ENCODE results near the gene EMSY.
"Not testable (repeated sequence)": the region's sequence is repeated elsewhere in the genome, so short reads cannot be mapped to it uniquely, and the experiment has no call there.

Gene EMSY

GRCh38 chr11:76568621-76569020 lies 123.8 kb downstream of the EMSY start:
- H3K4me3 ChIP-seq (ENCODE audit: low read depth, low read length): no peak overlapping the region
- no peaks in the 10 kb centered on the region for H3K4me1 ChIP-seq (ENCODE audit: control insufficient read depth, insufficient read depth, low read length)
- H3K27me3 ChIP-seq (ENCODE audit: control insufficient read depth, insufficient read depth, low read length): no peaks in the 10 kb centered on the region
- H3K9me3 ChIP-seq (ENCODE audit: control insufficient read depth, insufficient read depth, low read length): no peaks in the 10 kb centered on the region
- H3K36me3 ChIP-seq (ENCODE audit: control insufficient read depth, insufficient read depth, low read length): no peaks in the 10 kb centered on the region
- H3K9ac ChIP-seq (ENCODE audit: low read depth, low read length): no peak overlapping the region
- H3K27ac ChIP-seq (ENCODE audit: low read depth, low read length): no peak overlapping the region

- H3K9ac ChIP-seq (ENCODE audit: low read depth, low read length): not testable (repeated sequence)
Measured at GRCh38 chr11:76572181-76572875, 127.5 kb downstream of the EMSY start.

GRCh38 chr11:76574406-76574805 lies 129.6 kb downstream of the EMSY start:
- Histone ChIP-seq H3K27ac (ENCODE audit: low read depth, low read length) (no peak overlapping the region), H3K9ac (ENCODE audit: low read depth, low read length) (no peak overlapping the region), H3K4me3 (ENCODE audit: low read depth, low read length) (no peak overlapping the region), H3K9me3 (ENCODE audit: control insufficient read depth, insufficient read depth, low read length) (no peaks in the 10 kb centered on the region), H3K36me3 (ENCODE audit: control insufficient read depth, insufficient read depth, low read length) (no peaks in the 10 kb centered on the region), H3K4me1 (ENCODE audit: control insufficient read depth, insufficient read depth, low read length) (peaks cover 7% of the 10 kb centered on the region; the same call in 1 of the 2 replicates), H3K27me3 (ENCODE audit: control insufficient read depth, insufficient read depth, low read length) (no peaks in the 10 kb centered on the region)

More at GRCh38 chr11:76572181-76572875, 127.5 kb downstream of the EMSY start:
- not testable (repeated sequence) for H3K27ac ChIP-seq (ENCODE audit: low read depth, low read length); H3K27me3 ChIP-seq (ENCODE audit: control insufficient read depth, insufficient read depth, low read length); H3K4me3 ChIP-seq (ENCODE audit: low read depth, low read length); H3K9me3 ChIP-seq (ENCODE audit: control insufficient read depth, insufficient read depth, low read length); H3K4me1 ChIP-seq (ENCODE audit: control insufficient read depth, insufficient read depth, low read length); H3K36me3 ChIP-seq (ENCODE audit: control insufficient read depth, insufficient read depth, low read length)

GRCh38 chr11:76574879-76575278 lies 130.1 kb downstream of the EMSY start:
- H3K9me3 ChIP-seq (ENCODE audit: control insufficient read depth, insufficient read depth, low read length): no peaks in the 10 kb centered on the region
- H3K27me3 ChIP-seq (ENCODE audit: control insufficient read depth, insufficient read depth, low read length): no peaks in the 10 kb centered on the region
- no peak overlapping the region for H3K9ac ChIP-seq (ENCODE audit: low read depth, low read length)
- H3K4me3 ChIP-seq (ENCODE audit: low read depth, low read length): no peak overlapping the region
- H3K36me3 ChIP-seq (ENCODE audit: control insufficient read depth, insufficient read depth, low read length): no peaks in the 10 kb centered on the region
- peaks cover 7% of the 10 kb centered on the region; the same call in 1 of the 2 replicates for H3K4me1 ChIP-seq (ENCODE audit: control insufficient read depth, insufficient read depth, low read length)
- H3K27ac ChIP-seq (ENCODE audit: low read depth, low read length): no peak overlapping the region

GRCh38 chr11:76577226-76577920 lies 132.6 kb downstream of the EMSY start:
- Histone ChIP-seq H3K27me3 (ENCODE audit: control insufficient read depth, insufficient read depth, low read length) (no peaks in the 10 kb centered on the region), H3K36me3 (ENCODE audit: control insufficient read depth, insufficient read depth, low read length) (no peaks in the 10 kb centered on the region), H3K27ac (ENCODE audit: low read depth, low read length) (peak overlapping the region; percentile 12), H3K9ac (ENCODE audit: low read depth, low read length) (no peak overlapping the region), H3K9me3 (ENCODE audit: control insufficient read depth, insufficient read depth, low read length) (no peaks in the 10 kb centered on the region), H3K4me1 (ENCODE audit: control insufficient read depth, insufficient read depth, low read length) (peaks cover 7% of the 10 kb centered on the region; the same call in 1 of the 2 replicates), H3K4me3 (ENCODE audit: low read depth, low read length) (no peak overlapping the region)

GRCh38 chr11:76577921-76578653 lies 133.3 kb downstream of the EMSY start:
- H3K36me3 ChIP-seq (ENCODE audit: control insufficient read depth, insufficient read depth, low read length): no peaks in the 10 kb centered on the region
- no peak overlapping the region for H3K4me3 ChIP-seq (ENCODE audit: low read depth, low read length)
- no peak overlapping the region for H3K9ac ChIP-seq (ENCODE audit: low read depth, low read length)
- H3K27ac ChIP-seq (ENCODE audit: low read depth, low read length): peak overlapping the region; percentile 12
- peaks cover 7% of the 10 kb centered on the region; the same call in 1 of the 2 replicates for H3K4me1 ChIP-seq (ENCODE audit: control insufficient read depth, insufficient read depth, low read length)
- no peaks in the 10 kb centered on the region for H3K9me3 ChIP-seq (ENCODE audit: control insufficient read depth, insufficient read depth, low read length)
- H3K27me3 ChIP-seq (ENCODE audit: control insufficient read depth, insufficient read depth, low read length): no peaks in the 10 kb centered on the region

- Histone ChIP-seq H3K27me3 (ENCODE audit: control insufficient read depth, insufficient read depth, low read length) (no peaks in the 10 kb centered on the region), H3K36me3 (ENCODE audit: control insufficient read depth, insufficient read depth, low read length) (no peaks in the 10 kb centered on the region), H3K27ac (ENCODE audit: low read depth, low read length) (peak overlapping the region; percentile 14), H3K9ac (ENCODE audit: low read depth, low read length) (no peak overlapping the region), H3K4me3 (ENCODE audit: low read depth, low read length) (no peak overlapping the region), H3K4me1 (ENCODE audit: control insufficient read depth, insufficient read depth, low read length) (peaks cover 7% of the 10 kb centered on the region; the same call in 1 of the 2 replicates), H3K9me3 (ENCODE audit: control insufficient read depth, insufficient read depth, low read length) (no peaks in the 10 kb centered on the region)
Measured at GRCh38 chr11:76578654-76579055, 133.8 kb downstream of the EMSY start.

GRCh38 chr11:76579056-76579751 lies 134.4 kb downstream of the EMSY start:
- Histone ChIP-seq H3K36me3 (ENCODE audit: control insufficient read depth, insufficient read depth, low read length) (no peaks in the 10 kb centered on the region), H3K9ac (ENCODE audit: low read depth, low read length) (no peak overlapping the region), H3K4me3 (ENCODE audit: low read depth, low read length) (no peak overlapping the region), H3K27ac (ENCODE audit: low read depth, low read length) (peak overlapping the region; percentile 14), H3K4me1 (ENCODE audit: control insufficient read depth, insufficient read depth, low read length) (peaks cover 7% of the 10 kb centered on the region; the same call in 1 of the 2 replicates), H3K27me3 (ENCODE audit: control insufficient read depth, insufficient read depth, low read length) (no peaks in the 10 kb centered on the region), H3K9me3 (ENCODE audit: control insufficient read depth, insufficient read depth, low read length) (no peaks in the 10 kb centered on the region)

- Histone ChIP-seq H3K36me3 (ENCODE audit: control insufficient read depth, insufficient read depth, low read length) (no peaks in the 10 kb centered on the region), H3K4me1 (ENCODE audit: control insufficient read depth, insufficient read depth, low read length) (peaks cover 7% of the 10 kb centered on the region; the same call in 1 of the 2 replicates), H3K27me3 (ENCODE audit: control insufficient read depth, insufficient read depth, low read length) (no peaks in the 10 kb centered on the region), H3K9ac (ENCODE audit: low read depth, low read length) (no peak overlapping the region), H3K9me3 (ENCODE audit: control insufficient read depth, insufficient read depth, low read length) (no peaks in the 10 kb centered on the region), H3K27ac (ENCODE audit: low read depth, low read length) (no peak overlapping the region), H3K4me3 (ENCODE audit: low read depth, low read length) (no peak overlapping the region)
Measured at GRCh38 chr11:76579752-76580151, 134.9 kb downstream of the EMSY start.

GRCh38 chr11:76582471-76582870 lies 137.7 kb downstream of the EMSY start:
- H3K9ac ChIP-seq (ENCODE audit: low read depth, low read length); H3K9me3 ChIP-seq (ENCODE audit: control insufficient read depth, insufficient read depth, low read length); H3K4me1 ChIP-seq (ENCODE audit: control insufficient read depth, insufficient read depth, low read length); H3K27me3 ChIP-seq (ENCODE audit: control insufficient read depth, insufficient read depth, low read length); H3K4me3 ChIP-seq (ENCODE audit: low read depth, low read length); H3K36me3 ChIP-seq (ENCODE audit: control insufficient read depth, insufficient read depth, low read length); H3K27ac ChIP-seq (ENCODE audit: low read depth, low read length): not testable (repeated sequence)
